Rectal smooth muscle tissue (tissue), 1 donor: Measurements from ENCODE around the gene DSE.

Source experiments
- H3K27ac ChIP-seq: one replicate; pipeline ENCODE4 v1.7.0; 2013; ENCODE audit warnings: low read depth, low read length, inconsistent platforms
- H3K27me3 ChIP-seq: one replicate; pipeline ENCODE4 v1.7.0; 2013; ENCODE audit warnings: low read length; ENCODE audit not compliant: control insufficient read depth, insufficient read depth
- H3K36me3 ChIP-seq: one replicate; pipeline ENCODE4 v1.7.0; 2013; ENCODE audit warnings: low read length; ENCODE audit not compliant: control insufficient read depth, insufficient read depth
- H3K4me1 ChIP-seq: one replicate; pipeline ENCODE4 v1.7.0; 2013; ENCODE audit warnings: low read length; ENCODE audit not compliant: control insufficient read depth, insufficient read depth
- H3K4me3 ChIP-seq: one replicate; pipeline ENCODE4 v1.7.0; 2013; ENCODE audit warnings: low read length
- H3K9ac ChIP-seq: one replicate; pipeline ENCODE4 v1.7.0; 2013; ENCODE audit warnings: low read length

The DSE gene

GRCh38 chr6:116447052-116447451, 76.3 kb downstream of the DSE start:
- H3K9ac ChIP-seq = no peak overlapping the region
- no peaks in the 10 kb centered on the region for H3K36me3 ChIP-seq
- H3K4me3 ChIP-seq = no peak overlapping the region
- no peak overlapping the region for H3K27ac ChIP-seq
- no peaks in the 10 kb centered on the region for H3K27me3 ChIP-seq
- no peaks in the 10 kb centered on the region for H3K4me1 ChIP-seq

GRCh38 chr6:116447496-116448011, 76.8 kb downstream of the DSE start:
- Histone ChIP-seq H3K27me3 (no peaks in the 10 kb centered on the region), H3K4me3 (no peak overlapping the region), H3K36me3 (no peaks in the 10 kb centered on the region), H3K9ac (no peak overlapping the region), H3K4me1 (no peaks in the 10 kb centered on the region), H3K27ac (no peak overlapping the region)

- Histone ChIP-seq H3K27me3 (no peaks in the 10 kb centered on the region), H3K36me3 (no peaks in the 10 kb centered on the region), H3K27ac (no peak overlapping the region), H3K9ac (no peak overlapping the region), H3K4me3 (no peak overlapping the region), H3K4me1 (no peaks in the 10 kb centered on the region)
These were observed 78.8 kb downstream of the DSE start for GRCh38 chr6:116449565-116449964.

GRCh38 chr6:116450185-116450710, 79.5 kb downstream of the DSE start:
- no peaks in the 10 kb centered on the region for H3K27me3 ChIP-seq

GRCh38 chr6:116450769-116451740, 80.3 kb downstream of the DSE start:
- Histone ChIP-seq H3K27me3 (no peaks in the 10 kb centered on the region), H3K36me3 (no peaks in the 10 kb centered on the region), H3K9ac (no peak overlapping the region), H3K27ac (no peak overlapping the region), H3K4me3 (no peak overlapping the region), H3K4me1 (no peaks in the 10 kb centered on the region)

More at GRCh38 chr6:116450185-116450710, 79.5 kb downstream of the DSE start:
- H3K27ac ChIP-seq = no peak overlapping the region
- no peak overlapping the region for H3K4me3 ChIP-seq
- no peaks in the 10 kb centered on the region for H3K36me3 ChIP-seq
- no peak overlapping the region for H3K9ac ChIP-seq
- no peaks in the 10 kb centered on the region for H3K4me1 ChIP-seq

GRCh38 chr6:116451916-116452315, 81.2 kb downstream of the DSE start:
- Histone ChIP-seq H3K27ac (no peak overlapping the region), H3K9ac (no peak overlapping the region), H3K36me3 (no peaks in the 10 kb centered on the region), H3K4me3 (no peak overlapping the region), H3K27me3 (no peaks in the 10 kb centered on the region), H3K4me1 (no peaks in the 10 kb centered on the region)

- Histone ChIP-seq H3K36me3 (no peaks in the 10 kb centered on the region), H3K9ac (no peak overlapping the region), H3K4me1 (no peaks in the 10 kb centered on the region), H3K27ac (no peak overlapping the region), H3K4me3 (no peak overlapping the region), H3K27me3 (no peaks in the 10 kb centered on the region)
These were observed 81.8 kb downstream of the DSE start for GRCh38 chr6:116452531-116452930.

- H3K4me1 ChIP-seq = no peaks in the 10 kb centered on the region
- no peak overlapping the region for H3K4me3 ChIP-seq
- no peak overlapping the region for H3K27ac ChIP-seq
- H3K27me3 ChIP-seq = no peaks in the 10 kb centered on the region
- no peaks in the 10 kb centered on the region for H3K36me3 ChIP-seq
- H3K9ac ChIP-seq = no peak overlapping the region
These were observed 85.4 kb downstream of the DSE start for GRCh38 chr6:116456106-116456505.

- no peak overlapping the region for H3K27ac ChIP-seq
These were observed 86.2 kb downstream of the DSE start for GRCh38 chr6:116456927-116457326.

GRCh38 chr6:116458264-116458663, 87.5 kb downstream of the DSE start:
- H3K36me3 ChIP-seq = no peaks in the 10 kb centered on the region
- H3K4me3 ChIP-seq = no peak overlapping the region
- no peaks in the 10 kb centered on the region for H3K4me1 ChIP-seq
- H3K9ac ChIP-seq = no peak overlapping the region
- no peak overlapping the region for H3K27ac ChIP-seq
- no peaks in the 10 kb centered on the region for H3K27me3 ChIP-seq

More at GRCh38 chr6:116456927-116457326, 86.2 kb downstream of the DSE start:
- Histone ChIP-seq H3K4me3 (no peak overlapping the region), H3K9ac (no peak overlapping the region), H3K4me1 (no peaks in the 10 kb centered on the region), H3K27me3 (no peaks in the 10 kb centered on the region), H3K36me3 (no peaks in the 10 kb centered on the region)

- H3K27ac ChIP-seq = no peak overlapping the region
- H3K4me3 ChIP-seq = no peak overlapping the region
- no peaks in the 10 kb centered on the region for H3K4me1 ChIP-seq
- H3K9ac ChIP-seq = no peak overlapping the region
- no peaks in the 10 kb centered on the region for H3K36me3 ChIP-seq
- H3K27me3 ChIP-seq = no peaks in the 10 kb centered on the region
These were observed 89.2 kb downstream of the DSE start for GRCh38 chr6:116459927-116460326.

- no peaks in the 10 kb centered on the region for H3K36me3 ChIP-seq
- no peak within 1 kb of the TSS for H3K9ac ChIP-seq
- H3K27me3 ChIP-seq = no peaks in the 10 kb centered on the region
- H3K27ac ChIP-seq = no peak within 1 kb of the TSS
- peak within 1 kb of the TSS; percentile 74 for H3K4me3 ChIP-seq
- H3K4me1 ChIP-seq = no peaks in the 10 kb centered on the region
These were observed 90.7 kb downstream of the DSE start, which contains the start of gene CALHM6 for GRCh38 chr6:116461331-116461931. Gene CALHM6 (plus strand): TSS chr6:116461375. CDS start chr6:116461930, 555 bp downstream.
